ENCODE data around the gene C10orf90.

Gene C10orf90

DNA sequence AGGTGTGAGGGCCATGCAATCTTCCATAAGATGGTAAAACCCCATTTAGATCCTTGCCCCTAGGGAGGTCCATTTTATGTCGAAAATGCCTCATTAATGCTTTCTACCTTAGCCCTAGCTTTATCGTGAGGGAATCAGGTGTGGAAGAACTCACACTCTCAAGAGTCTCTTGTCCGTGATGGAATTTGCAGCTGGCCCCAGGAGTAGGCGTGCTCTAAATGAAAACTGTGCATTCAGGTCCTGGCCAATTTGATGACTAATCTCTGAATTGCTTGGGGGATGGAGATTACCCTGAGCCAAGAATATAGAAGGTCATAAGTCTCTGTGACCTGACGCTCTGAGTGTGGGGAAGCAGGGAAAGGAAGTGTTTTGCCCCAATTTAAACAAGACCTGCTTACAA, 6.6 kb downstream of the C10orf90 start:
- TF ChIP-seq FOXP2 (optimal IDR thresholded peaks at IDR 0.05; ENCODE audit: borderline replicate concordance, extremely low read depth, extremely low read length, insufficient read depth) (no peak), TAF1 (IDR thresholded peaks at IDR 0.05; ENCODE audit: borderline replicate concordance, insufficient read depth, low read length) (no peak), POLR2AphosphoS5 (IDR thresholded peaks at IDR 0.05; ENCODE audit: low read depth, low read length) (no peak), SIN3A (IDR thresholded peaks at IDR 0.05; ENCODE audit: borderline replicate concordance, insufficient read depth, low read length) (no peak)
- TF ChIP-seq, protein P1, sequence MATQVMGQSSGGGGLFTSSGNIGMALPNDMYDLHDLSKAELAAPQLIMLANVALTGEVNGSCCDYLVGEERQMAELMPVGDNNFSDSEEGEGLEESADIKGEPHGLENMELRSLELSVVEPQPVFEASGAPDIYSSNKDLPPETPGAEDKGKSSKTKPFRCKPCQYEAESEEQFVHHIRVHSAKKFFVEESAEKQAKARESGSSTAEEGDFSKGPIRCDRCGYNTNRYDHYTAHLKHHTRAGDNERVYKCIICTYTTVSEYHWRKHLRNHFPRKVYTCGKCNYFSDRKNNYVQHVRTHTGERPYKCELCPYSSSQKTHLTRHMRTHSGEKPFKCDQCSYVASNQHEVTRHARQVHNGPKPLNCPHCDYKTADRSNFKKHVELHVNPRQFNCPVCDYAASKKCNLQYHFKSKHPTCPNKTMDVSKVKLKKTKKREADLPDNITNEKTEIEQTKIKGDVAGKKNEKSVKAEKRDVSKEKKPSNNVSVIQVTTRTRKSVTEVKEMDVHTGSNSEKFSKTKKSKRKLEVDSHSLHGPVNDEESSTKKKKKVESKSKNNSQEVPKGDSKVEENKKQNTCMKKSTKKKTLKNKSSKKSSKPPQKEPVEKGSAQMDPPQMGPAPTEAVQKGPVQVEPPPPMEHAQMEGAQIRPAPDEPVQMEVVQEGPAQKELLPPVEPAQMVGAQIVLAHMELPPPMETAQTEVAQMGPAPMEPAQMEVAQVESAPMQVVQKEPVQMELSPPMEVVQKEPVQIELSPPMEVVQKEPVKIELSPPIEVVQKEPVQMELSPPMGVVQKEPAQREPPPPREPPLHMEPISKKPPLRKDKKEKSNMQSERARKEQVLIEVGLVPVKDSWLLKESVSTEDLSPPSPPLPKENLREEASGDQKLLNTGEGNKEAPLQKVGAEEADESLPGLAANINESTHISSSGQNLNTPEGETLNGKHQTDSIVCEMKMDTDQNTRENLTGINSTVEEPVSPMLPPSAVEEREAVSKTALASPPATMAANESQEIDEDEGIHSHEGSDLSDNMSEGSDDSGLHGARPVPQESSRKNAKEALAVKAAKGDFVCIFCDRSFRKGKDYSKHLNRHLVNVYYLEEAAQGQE (IDR thresholded peaks at IDR 0.05; ENCODE audit: insufficient read depth in 1 of 2, low read depth in 2 of 2, low read length in 2 of 2), result no peak

DNA sequence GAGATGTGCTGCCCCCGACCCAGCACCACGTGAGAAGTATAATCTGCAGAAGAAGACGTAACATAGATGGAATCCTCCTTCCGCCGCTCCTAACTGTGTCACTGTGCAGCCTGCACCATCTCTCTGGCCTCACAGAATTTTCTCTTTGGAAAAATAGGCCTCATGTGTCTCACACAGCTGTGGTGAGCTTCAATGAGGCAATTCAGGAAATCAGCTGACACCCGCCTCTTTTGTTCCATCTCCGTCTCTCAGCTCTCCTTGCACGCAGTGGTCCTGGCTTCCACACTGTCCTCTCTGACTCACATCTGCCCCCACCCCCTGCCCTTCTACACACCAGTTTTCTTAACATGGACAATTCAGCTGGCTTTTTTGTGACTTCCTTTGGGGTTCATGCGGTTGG, 7.2 kb downstream of the C10orf90 start:
- no peak for TF ChIP-seq FOXP2 (optimal IDR thresholded peaks at IDR 0.05; ENCODE audit: borderline replicate concordance, extremely low read depth, extremely low read length, insufficient read depth)
- no peak for TF ChIP-seq TAF1 (IDR thresholded peaks at IDR 0.05; ENCODE audit: borderline replicate concordance, insufficient read depth, low read length)
- TF ChIP-seq, protein P1 (IDR thresholded peaks at IDR 0.05; ENCODE audit: insufficient read depth in 1 of 2, low read depth in 2 of 2, low read length in 2 of 2), result no peak
- TF ChIP-seq SIN3A (IDR thresholded peaks at IDR 0.05; ENCODE audit: borderline replicate concordance, insufficient read depth, low read length), result no peak
- no peak for TF ChIP-seq POLR2AphosphoS5 (IDR thresholded peaks at IDR 0.05; ENCODE audit: low read depth, low read length)

DNA sequence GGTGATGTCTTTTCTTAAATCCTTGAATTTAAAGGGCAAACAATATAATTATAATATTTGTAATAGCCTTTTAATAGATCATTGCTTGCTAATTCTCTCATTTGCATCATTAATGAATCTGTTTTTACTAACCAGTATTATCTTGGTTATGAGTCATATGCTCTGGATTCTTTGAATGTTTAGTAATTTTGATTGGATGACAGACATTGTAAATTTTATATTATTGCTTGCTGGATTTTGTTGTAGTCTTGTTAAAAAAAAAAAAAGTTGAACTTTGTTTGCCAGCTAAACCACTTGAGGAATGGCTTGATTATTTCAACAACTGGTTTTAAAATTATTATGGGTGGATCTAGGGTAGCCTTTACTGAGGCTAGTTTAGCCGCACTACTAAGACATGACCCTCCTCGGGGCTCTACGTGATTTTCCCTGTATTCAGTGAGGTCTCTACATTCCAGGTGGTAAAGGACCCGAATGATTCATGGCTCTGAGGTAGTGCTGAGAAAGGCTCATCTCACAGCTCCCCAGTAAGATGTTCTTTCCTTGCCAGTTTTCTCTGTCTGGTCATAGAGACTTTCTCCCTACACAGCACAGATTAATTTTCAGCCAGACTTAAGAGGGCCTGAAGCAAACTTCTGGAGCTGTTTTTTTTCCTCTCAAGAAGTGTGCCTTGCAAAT, 8.5 kb downstream of the C10orf90 start:
- TF ChIP-seq POLR2AphosphoS5 (IDR thresholded peaks at IDR 0.05; ENCODE audit: low read depth, low read length) (no peak), TAF1 (IDR thresholded peaks at IDR 0.05; ENCODE audit: borderline replicate concordance, insufficient read depth, low read length) (no peak), FOXP2 (optimal IDR thresholded peaks at IDR 0.05; ENCODE audit: borderline replicate concordance, extremely low read depth, extremely low read length, insufficient read depth) (no peak)
- TF ChIP-seq, protein P1 (IDR thresholded peaks at IDR 0.05; ENCODE audit: insufficient read depth in 1 of 2, low read depth in 2 of 2, low read length in 2 of 2), result no peak

DNA sequence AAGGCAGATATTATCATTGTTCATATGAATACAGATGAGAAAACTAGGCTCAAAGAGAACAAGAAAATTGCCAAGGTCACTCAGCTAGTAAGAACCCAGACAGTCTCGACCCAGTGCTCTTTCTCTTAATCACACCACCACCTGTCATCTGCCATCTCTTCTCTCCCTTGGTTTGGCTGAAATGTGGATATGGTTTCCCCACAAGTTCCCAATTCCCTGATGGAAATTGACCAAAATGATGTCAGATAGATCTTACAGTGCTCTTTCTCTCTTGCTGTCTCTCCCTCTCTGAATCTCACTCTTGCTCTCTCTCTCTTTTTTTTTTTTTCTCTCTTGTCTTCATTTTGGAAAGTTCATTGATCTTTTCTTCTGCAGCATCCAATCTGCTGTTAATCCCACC, 9.1 kb downstream of the C10orf90 start:
- TF ChIP-seq FOXP2 (optimal IDR thresholded peaks at IDR 0.05; ENCODE audit: borderline replicate concordance, extremely low read depth, extremely low read length, insufficient read depth), result no peak
- TF ChIP-seq TAF1 (IDR thresholded peaks at IDR 0.05; ENCODE audit: borderline replicate concordance, insufficient read depth, low read length), result no peak
- no peak for TF ChIP-seq SIN3A (IDR thresholded peaks at IDR 0.05; ENCODE audit: borderline replicate concordance, insufficient read depth, low read length)
- TF ChIP-seq, protein P1 (IDR thresholded peaks at IDR 0.05; ENCODE audit: insufficient read depth in 1 of 2, low read depth in 2 of 2, low read length in 2 of 2), result no peak
- TF ChIP-seq POLR2AphosphoS5 (IDR thresholded peaks at IDR 0.05; ENCODE audit: low read depth, low read length), result no peak
